GM19240 (cell line): ENCODE results near the gene CRIP1.
A peak's percentile ranks its signal among the peaks of the same experiment; 100 is the strongest.

ENCODE experiments used
- DNase-seq: peaks from one replicate; pipeline ENCODE4 v3.0.0; 2011; ENCODE audit warnings: low spot score; ENCODE audit not compliant: insufficient read length

CRIP1 gene

DNA sequence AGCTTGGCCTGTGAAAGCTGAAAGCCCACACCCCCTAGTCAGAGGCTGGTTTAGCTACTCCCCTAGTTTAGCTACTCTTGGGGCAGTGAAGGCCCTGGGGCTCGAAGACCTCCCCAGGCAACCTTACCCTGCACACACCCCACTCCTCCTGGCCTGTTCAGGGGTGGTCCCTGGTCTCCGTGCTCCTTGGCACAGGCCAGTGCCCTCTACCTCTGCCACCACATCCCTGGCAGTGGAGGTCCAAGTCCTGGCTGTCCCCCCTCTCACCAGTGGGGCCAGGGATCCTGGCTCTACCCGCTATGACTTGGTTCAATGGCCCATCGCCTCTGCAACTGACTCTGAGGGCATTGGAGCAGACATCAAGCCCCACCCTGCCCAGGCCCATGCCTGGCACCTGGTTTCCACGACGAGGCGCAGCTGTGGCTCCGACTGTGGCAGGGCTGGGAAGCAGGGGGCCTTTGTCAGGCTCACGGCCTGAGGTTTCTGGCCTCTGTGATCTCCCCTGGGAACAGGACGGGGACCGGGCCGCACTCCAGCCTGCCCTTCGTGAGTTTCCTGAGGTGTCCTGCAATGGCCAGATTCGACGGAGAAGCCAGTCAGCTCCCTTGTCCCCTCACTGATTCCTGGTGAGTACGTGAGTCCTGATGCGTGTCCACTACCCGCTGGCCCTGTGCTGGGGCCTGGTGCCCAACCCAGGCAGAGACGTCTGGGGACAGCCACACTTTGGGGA lies 45.4 kb downstream of the CRIP1 start:
- DNase-seq, result no peak

DNA sequence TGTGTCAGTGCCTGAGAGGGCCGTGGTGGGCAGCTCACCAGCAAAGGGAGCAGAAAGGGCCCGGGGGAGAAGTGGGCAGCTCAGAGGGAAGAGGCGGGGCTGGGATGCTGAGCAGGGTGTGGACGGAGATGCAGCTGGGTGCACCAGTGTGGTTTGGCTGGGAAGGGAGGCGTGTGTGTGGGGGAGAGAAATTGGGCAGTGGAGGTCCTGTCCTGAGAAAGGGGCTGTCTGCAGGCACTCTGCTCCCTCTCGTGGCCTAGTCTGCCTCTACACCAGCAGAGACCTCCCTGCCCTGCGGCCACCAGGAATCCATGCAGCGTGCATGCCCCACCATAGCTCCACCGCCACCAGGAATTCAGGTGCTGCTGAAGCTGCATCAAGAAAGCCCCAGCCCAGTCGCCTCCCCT lies 46.1 kb downstream of the CRIP1 start:
- DNase-seq, result peak; percentile 51

DNA sequence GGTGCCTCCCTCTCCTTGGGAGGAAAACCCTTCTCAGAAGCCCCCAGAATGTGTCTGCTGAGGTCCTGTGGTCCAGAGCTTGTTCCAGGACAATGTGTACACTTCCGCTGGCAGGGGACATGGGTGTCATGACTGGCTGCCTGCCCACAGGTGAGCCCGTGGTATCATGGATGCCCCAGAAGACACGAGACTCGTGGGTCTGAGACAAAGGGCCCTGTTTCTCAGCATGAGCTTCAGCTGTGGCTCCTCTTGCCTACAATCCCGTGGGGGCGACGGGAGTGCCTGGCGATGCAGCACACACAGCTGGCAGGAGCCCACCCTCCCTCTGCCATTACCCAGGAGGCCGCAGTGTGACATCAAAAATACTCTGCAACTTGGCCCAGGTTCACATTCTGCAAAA lies 46.7 kb downstream of the CRIP1 start:
- no peak for DNase-seq

DNA sequence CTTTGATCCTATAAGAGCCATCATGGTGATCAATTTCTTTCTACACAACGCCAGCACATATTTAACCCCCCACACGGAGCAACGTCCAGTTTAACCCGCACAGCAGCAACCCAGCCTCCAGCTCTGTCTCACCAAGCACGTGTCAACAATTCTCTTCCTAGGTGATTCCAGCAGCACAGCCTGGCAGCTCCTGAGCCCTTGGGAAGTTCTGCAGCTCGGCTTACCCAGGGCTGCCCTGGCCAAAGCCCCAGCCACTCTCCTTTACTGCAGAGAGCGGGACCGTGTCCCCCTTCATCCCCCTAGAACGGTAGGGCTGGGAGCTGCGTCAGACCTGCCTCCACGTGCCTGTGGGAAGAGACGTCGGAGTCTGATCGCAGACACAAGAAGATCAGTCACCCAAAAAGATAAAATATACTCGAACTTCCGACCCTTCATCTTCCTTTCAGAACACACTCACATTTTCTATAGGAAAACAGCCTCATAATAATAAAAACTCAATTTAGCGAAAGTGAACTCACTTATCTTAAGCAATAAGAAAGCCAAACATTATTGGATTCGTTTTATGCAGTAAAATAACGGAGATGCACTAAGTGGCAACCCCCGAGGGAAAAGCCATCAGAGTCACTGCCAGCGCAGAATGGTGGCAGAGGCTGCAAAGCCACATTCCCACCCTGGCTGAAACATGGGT lies 47.3 kb downstream of the CRIP1 start:
- DNase-seq, result no peak

DNA sequence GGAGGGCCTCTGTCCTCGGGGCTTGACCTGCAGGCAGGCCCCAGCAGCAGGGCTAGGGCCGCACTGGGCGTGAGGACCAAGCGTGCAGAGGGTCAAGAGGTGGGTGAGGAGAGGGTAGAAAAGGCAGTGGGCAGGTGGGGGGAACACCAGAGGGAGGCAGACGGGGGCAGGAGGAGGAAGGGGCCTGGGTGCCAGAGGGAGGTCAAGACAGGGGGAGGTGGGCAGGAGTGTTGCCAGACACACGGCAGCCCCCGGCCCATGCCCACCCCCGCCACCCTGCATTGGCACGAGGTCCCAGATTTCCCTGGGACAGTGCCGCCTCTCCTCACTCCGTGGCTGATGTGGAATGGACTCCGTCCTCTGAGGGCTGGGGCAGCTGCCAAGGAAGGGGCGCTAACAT lies 47.9 kb downstream of the CRIP1 start:
- no peak for DNase-seq

DNA sequence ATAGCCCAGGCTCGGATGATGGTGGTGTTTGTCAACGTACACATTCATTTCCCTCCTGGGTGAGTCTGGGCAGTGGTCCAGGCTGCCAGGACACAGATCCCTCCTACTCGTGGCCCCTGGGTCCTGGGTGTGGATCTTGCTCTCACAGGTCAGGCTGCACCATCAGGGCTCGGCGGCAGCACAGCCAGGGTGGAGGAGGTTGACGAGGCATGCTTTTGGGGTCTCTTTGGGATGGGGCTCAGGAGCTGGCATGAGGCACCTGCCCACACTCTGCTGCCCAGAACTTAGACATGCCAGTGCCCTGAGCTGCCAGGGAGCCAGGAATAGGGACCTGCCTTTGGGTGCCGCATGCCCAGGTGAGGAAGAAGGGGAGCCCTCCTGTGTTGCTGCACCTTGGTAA lies 49.4 kb downstream of the CRIP1 start:
- DNase-seq, result no peak

DNA sequence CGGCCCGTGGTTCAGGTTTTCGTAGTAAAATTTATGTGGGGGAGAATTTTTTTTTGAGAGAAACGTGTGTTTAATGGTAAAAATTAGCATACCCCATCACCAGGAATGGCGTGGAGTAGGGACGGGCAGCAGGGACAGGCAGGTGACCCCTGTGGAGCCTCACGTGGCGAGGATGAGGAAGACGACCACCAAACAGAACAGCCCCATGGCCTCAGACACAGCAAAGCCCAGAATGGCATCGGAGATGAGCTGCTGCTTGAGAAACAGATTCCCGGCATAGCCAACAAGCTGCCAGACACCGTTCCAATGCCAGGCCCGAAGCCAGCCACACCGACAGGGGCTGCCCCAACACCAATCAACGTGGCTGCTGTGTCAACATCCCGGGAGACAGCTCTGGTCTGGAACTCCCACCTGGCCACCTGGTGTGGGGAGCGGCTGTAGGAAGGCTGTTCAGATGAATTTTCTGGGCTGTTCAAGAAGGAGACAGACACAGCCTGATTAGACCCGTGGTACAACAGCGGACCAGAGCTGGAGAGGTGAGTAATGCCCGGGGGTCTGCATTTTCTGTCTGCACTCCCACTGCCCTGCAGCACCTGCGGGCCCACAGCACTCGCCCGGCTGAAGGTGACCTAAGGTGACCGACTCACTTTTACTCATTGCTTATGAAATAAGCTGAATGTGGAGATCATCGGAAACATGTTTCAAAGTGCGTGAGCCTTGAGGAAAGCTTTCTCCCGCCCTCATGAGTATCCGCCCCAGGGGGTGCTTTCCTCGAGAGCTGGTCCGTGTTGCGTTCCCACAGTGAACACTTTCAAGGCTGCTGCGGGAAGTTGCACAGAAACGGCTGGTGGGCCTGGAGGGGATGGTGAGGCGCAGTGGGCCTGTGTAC lies 50.2 kb downstream of the CRIP1 start:
- DNase-seq, result no peak

DNA sequence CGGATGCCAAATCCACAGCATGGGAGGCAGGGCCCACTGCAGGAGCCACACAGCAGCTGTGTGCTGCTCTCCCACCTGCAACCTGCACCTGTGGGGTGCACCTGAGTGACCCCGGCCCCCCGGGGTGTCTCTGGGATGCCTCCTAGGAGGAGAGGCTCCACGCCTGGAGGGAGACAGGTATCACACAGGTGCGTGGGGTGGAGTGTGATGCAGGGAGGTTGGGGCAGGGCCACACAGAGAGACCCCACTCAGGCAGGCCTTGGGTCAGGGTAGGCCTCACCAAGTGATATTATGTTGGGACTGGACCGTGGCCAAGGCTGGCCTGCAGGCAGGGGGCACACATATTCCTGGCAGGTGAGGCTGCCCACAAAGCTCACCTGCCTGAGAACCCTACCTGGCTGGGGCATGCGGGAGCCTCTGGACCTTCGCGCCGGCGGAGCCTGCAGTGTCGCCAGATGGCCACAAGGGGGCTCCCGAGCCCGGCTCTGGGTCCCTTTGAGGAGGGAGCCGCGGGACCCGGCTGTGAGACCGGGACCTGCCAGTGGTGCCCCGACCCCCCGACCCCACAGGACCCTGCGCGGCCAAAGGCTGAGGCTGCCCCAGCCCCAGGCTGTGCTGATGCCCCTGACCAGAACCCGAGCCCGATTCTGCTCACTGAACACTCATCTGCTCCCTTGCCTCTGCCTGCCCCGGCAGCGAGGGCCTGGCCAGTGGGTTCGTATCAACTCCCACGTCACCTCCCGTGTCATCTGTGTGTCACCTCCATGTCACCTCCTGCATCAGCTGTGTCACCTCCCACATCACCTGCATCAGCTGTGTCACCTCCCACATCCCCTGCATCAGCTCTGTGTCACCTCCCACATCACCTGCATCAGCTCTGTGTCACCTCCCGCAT lies 51.1 kb downstream of the CRIP1 start:
- peak; percentile 76 for DNase-seq
